ENCODE measurements around the gene CDH26.
A peak's percentile ranks its signal among the peaks of the same experiment; 100 is the strongest.

Gene CDH26

GRCh38 chr20:59958123-59958522 lies at the start of gene CDH26:
Gene CDH26, plus strand, starts transcription at chr20:59958423. Its CDS starts 304 bp downstream, at chr20:59958727.
- DNase-seq: no peak

- no peak for DNase-seq
These were observed 49.4 kb upstream of the CDH26 start for GRCh38 chr20:59908855-59909254.

- DNase-seq: no peak
These were observed 47.2 kb upstream of the CDH26 start for GRCh38 chr20:59911041-59911440.

GRCh38 chr20:59912609-59913008 lies 45.6 kb upstream of the CDH26 start:
- no peak for DNase-seq

- no peak for DNase-seq
These were observed 37.3 kb upstream of the CDH26 start for GRCh38 chr20:59920944-59921343.

- DNase-seq: no peak
These were observed 34.7 kb upstream of the CDH26 start for GRCh38 chr20:59923514-59923913.

GRCh38 chr20:59925359-59925758 lies 32.9 kb upstream of the CDH26 start:
- DNase-seq: no peak

GRCh38 chr20:59925899-59926298 lies 32.3 kb upstream of the CDH26 start:
- no peak for DNase-seq

GRCh38 chr20:59931511-59932312 lies 26.5 kb upstream of the CDH26 start:
- DNase-seq: no peak

GRCh38 chr20:59932616-59933295 lies 25.5 kb upstream of the CDH26 start:
- no peak for DNase-seq

GRCh38 chr20:59933296-59933848 lies 24.9 kb upstream of the CDH26 start, which contains the start of gene SYCP2:
Gene SYCP2, minus strand, starts transcription at chr20:59933637. Its CDS starts 11,224 bp downstream, at chr20:59922413.
- no peak for DNase-seq

GRCh38 chr20:59933849-59934585 lies 24.2 kb upstream of the CDH26 start:
- DNase-seq: peak; percentile 25

GRCh38 chr20:59935457-59936185 lies 22.6 kb upstream of the CDH26 start:
- DNase-seq: no peak

- DNase-seq: no peak
These were observed 21.8 kb upstream of the CDH26 start for GRCh38 chr20:59936409-59936808.

- DNase-seq: no peak
These were observed 21.1 kb upstream of the CDH26 start for GRCh38 chr20:59937150-59937549.

GRCh38 chr20:59938221-59938620 lies 20.0 kb upstream of the CDH26 start:
- DNase-seq: no peak

- no peak for DNase-seq
These were observed 19.5 kb upstream of the CDH26 start for GRCh38 chr20:59938696-59939051.

- DNase-seq: no peak
These were observed 19.0 kb upstream of the CDH26 start for GRCh38 chr20:59939052-59939878.

- no peak for DNase-seq
These were observed 18.4 kb upstream of the CDH26 start for GRCh38 chr20:59939879-59940128.

- peak; percentile 67 for DNase-seq
These were observed 17.9 kb upstream of the CDH26 start, which contains the start of the genes FAM217B and PPP1R3D for GRCh38 chr20:59940129-59940955. Gene FAM217B, plus strand, starts transcription at chr20:59940389. Its CDS starts 3,555 bp downstream, at chr20:59943944. Gene PPP1R3D, minus strand, starts transcription at chr20:59940305. Its CDS starts 374 bp downstream, at chr20:59939931.

- no peak for DNase-seq
These were observed 17.3 kb upstream of the CDH26 start for GRCh38 chr20:59940956-59941294.

Measured in NCI-H748 treated with DMSO at 0.1 percent for 48 hours (cell line).